Left lobe of liver (tissue), 2 donors: ENCODE data around the gene ACTA2. TPM values are rescaled to one million over a fixed set of nuclear protein-coding genes. Genes with fewer than 3 reads are reported as not detected.

Source experiments
- ATAC-seq: fragments of 200-7000 bp; cut with Tn5 transposase; one replicate; pipeline ENCODE4 v1.9.1; 2020; ENCODE audit warnings: mild to moderate bottlenecking, moderate library complexity
- DNase-seq: peaks from one replicate; pipeline ENCODE4 v3.0.0-alpha.2; 2020; ENCODE audit warnings: low spot score
- total RNA-seq: library from RNA; stranded (reverse); gene quantifications from one replicate; pipeline ENCODE4 v1.2.1, GENCODE V29; 2021
- donor health status: DM: no; HTN: no; CAD: no; lungs with moderate emphysema.
- donor health status: DM: no; HTN: yes; CAD: no.

Gene ACTA2
- total RNA-seq, 1 donor from 2014 or later: 17.0 TPM

DNA sequence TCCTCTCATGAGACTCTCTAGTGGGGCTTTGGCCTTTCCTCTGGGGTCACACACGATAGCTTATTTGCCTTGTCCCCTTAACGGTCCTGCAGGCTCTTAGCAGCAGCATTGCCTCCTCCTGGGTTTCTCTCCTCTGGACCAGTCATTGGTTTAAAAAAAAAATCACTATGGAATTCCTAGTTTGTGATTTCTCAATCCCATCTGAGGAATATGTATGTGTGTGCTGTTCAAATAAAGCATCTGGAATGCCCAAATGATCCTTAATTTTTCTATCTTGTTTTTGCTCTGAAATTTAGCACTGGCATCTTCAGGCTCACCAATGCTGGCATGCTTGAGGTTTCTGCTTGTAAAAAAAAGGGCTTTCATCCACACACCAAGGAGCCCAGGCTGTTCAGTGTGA, 30.5 kb downstream of the ACTA2 start:
- DNase-seq (no peak), ATAC-seq (no peak)

- ATAC-seq (no peak), DNase-seq (no peak)
Measured at GRCh38 chr10:88920986-88921593, 31.5 kb downstream of the ACTA2 start.

- DNase-seq: no peak
- no peak for ATAC-seq
Measured at GRCh38 chr10:88920198-88920597, 32.4 kb downstream of the ACTA2 start.

- no peak for ATAC-seq
- no peak for DNase-seq
Measured at GRCh38 chr10:88919041-88919440, 33.5 kb downstream of the ACTA2 start.

GRCh38 chr10:88918191-88918905, 34.2 kb downstream of the ACTA2 start:
- DNase-seq (no peak), ATAC-seq (no peak)

GRCh38 chr10:88916986-88917385, 35.6 kb downstream of the ACTA2 start:
- no peak for DNase-seq
- no peak for ATAC-seq

DNA sequence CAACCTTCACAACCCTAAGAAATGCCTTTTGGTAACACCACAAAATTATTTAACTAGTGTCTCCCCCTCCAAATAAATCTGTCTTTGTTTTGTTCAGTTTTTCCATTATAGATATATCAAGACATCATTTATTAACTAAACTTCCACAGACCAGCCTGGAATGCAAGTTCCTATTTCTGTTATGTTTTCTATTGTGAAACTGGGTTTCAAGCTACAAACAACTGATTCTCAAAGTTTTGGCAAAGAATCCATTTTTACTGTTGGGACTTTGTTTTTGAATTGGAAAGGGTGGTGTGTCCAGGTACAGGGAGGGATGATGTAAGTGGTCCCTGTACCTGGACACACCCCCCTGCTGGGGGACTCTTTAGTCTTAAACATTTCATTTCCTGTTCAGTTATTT, 36.3 kb downstream of the ACTA2 start:
- ATAC-seq (no peak), DNase-seq (no peak)

DNA sequence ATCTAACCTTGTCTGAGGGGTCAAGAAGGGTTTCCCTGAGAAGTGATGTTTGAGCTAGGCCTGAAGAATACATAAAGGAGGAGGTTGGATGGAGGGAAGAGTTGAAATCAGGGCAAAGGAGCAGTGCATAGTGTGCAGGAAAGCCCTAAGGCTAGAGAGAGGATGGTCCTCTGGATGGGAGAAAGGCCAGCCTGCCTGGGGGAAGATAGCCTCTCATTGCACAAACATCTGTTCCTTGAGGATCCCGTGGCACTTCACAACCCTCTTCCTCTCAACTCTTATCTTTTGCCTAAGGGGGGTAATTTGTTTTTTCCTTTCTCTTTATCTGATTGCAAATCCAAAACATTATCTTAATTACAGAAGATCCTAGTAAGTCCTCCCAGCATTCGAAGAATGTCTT, 36.8 kb downstream of the ACTA2 start:
- DNase-seq: no peak
- ATAC-seq: no peak

DNA sequence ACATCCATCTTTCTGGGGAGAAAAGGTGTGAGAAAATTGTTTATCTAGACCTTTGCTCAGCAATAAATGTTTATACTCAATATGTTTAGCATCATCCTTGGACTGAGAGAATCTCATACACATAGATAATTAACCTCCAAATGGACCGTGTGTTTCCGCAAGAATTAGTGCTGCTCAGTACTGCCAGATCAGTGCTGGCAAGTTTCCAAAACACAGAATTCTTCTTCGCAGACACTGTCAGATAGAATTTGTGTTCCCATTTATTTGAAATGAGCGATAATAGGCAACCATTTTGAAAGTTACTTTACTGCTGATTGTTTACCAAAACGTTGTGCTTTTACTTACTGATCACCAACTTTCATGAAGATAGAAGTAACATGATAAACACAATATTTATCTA, 38.8 kb downstream of the ACTA2 start:
- ATAC-seq: no peak

GRCh38 chr10:88913127-88913526, 39.4 kb downstream of the ACTA2 start:
- DNase-seq (no peak), ATAC-seq (no peak)

More for the DNA sequence above, 38.8 kb downstream of the ACTA2 start:
- DNase-seq: no peak

DNA sequence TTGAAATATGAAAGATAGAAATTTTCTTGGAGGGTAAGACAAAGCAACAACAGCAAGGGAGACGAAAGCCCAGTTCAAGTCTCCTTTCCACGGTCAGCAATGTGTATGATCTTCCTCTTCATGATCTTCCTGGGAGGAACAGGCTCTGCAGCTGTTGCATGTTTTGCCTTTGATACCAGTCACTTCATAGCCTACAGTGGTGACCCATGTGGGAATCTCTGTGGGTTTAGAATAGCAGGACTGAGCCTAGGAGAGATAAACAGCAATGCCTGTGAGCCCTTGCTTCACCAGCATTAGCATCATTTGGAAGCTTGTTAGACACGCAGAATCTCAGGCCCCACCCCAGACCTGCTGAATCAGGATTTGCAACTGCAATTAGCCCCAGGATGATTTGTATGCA, 40.7 kb downstream of the ACTA2 start:
- ATAC-seq (no peak), DNase-seq (no peak)

DNA sequence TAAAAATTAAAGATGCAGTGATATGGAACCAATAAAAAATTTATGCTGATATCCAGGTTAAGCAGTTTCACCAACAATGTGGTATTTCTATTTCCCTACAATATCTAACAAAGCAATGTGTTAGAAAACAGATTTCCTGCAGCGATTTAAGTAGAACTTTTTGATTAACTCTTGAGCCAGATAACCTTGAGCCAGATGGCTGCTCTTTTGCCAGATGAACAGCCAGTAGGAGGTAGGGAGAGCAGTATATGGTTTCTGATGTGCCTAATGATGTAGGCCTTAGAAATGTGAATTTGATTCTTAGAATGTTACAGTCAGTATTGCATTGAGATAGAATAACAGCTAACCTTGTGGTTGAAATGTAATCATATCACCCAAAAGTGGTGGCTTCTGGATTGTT, 41.5 kb downstream of the ACTA2 start:
- DNase-seq (no peak), ATAC-seq (no peak)

DNA sequence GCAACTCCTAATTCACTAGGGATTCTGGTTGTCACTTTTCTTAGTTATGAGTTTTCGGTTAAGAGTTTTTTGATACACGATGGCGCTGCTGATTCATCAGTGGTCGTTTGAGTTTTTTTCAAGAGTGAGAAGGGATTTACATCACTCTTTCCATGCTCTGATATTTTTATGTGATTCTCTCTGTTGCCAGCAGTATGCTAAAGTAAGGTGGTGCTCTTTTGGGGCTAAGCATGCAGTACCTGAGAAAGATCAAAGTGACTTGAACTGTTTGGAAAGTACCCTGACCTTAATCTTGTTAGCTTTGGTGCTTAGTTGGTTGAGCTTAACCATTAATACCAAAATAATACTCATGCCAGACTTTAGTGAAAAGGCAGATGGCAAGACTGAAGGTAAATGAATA, 44.4 kb downstream of the ACTA2 start:
- ATAC-seq (no peak), DNase-seq (no peak)

DNA sequence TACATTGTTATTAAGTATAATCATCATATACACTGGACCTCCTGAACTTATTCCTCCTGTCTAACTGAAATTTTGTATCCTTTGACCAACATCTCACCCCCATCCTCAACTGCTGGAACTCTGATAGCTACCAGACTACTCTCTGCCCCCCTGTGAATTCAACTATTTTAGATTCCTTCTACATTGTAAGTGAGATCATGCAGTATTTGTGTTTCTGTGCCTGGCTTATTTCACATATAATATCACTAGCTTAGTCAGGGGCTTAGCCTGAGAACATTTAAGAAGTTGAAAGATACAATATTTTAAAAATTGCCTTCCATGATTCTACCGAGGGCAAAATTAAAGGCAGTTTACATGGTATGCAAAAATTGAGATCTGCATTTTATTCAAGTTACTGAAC, 45.7 kb downstream of the ACTA2 start:
- DNase-seq (no peak), ATAC-seq (no peak)

DNA sequence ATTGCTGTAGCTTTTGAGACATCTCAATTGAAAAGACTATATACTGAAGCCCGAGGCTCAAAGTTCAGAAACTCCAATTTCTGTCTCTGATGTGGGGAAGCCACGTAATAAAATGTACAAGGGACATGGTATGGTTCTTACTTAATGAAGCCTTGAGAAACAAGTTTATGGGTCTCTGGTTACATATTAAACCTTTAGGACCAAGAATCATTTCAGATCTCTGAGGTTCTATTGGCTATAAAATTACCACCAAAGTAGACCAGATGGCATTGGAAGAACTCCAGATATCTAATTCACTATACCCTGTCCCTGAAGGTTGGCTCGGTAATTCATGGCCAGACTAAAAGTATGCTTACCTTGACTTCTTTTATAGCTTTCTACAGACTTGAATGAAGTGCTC, 48.9 kb downstream of the ACTA2 start:
- no peak for DNase-seq
- no peak for ATAC-seq

- no peak for ATAC-seq
- no peak for DNase-seq
Measured at GRCh38 chr10:88901984-88902789, 50.4 kb downstream of the ACTA2 start.

- no peak for DNase-seq
- ATAC-seq: no peak
Measured at GRCh38 chr10:88901206-88901983, 51.2 kb downstream of the ACTA2 start.

- no peak for ATAC-seq
Measured at GRCh38 chr10:88899886-88900285, 52.7 kb downstream of the ACTA2 start.

GRCh38 chr10:88898727-88899126, 53.8 kb downstream of the ACTA2 start:
- DNase-seq (no peak), ATAC-seq (no peak)

More at GRCh38 chr10:88899886-88900285, 52.7 kb downstream of the ACTA2 start:
- DNase-seq: no peak

- DNase-seq (no peak), ATAC-seq (no peak)
Measured at GRCh38 chr10:88896994-88897853, 55.3 kb downstream of the ACTA2 start.
